ENCODE measurements around the gene PDE9A. TPM values are rescaled to one million over a fixed set of nuclear protein-coding genes. Genes with fewer than 3 reads are reported as not detected.

The PDE9A gene
- total and polyA plus RNA-seq, 2 experiments from 2014 or later: not detected

DNA sequence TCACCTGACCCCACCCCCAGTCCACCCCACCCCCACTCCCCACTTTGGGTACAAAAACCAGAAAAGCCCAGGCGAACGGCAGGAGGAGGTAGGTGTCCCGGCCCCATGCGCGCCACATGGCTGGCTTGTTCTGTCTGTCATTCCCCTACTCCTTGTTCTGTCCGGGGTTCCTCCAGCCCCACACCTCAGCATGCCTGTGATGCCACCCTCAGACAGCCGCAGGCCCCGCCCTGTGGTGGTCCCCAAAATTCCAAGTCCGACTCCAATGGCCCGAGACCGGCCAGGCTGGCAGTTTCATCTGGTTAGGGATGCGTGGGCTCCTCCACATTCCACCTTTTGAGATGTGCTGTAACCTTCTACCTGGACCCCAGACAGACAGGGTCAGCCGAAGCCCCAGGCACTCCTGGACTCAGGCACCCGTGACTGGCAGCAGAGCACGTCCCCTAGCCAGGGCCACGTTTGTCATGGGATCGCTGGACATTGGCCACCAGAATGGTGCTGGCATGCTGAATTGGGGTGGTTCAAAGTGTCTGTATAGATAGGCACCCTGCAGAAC lies 131.6 kb downstream of the PDE9A start:
- no peak for DNase-seq
- Histone ChIP-seq H3K27ac (no peak overlapping the region), H3K4me1 (ENCODE audit: insufficient read depth) (no peaks in the 10 kb centered on the region), H3K4me2 (ENCODE audit: unreplicated experiment) (no peak overlapping the region), H3F3A (ENCODE audit: insufficient read depth) (no peaks in the 10 kb centered on the region), H3K4me3 (no peak overlapping the region), H4K20me1 (ENCODE audit: insufficient read depth) (no peaks in the 10 kb centered on the region), H3K9me3 (ENCODE audit: low read depth) (no peaks in the 10 kb centered on the region), H3K27me3 (replicated peaks; ENCODE audit: insufficient read depth) (peaks cover 47% of the 10 kb centered on the region), H3K79me2 (ENCODE audit: insufficient read depth) (no peaks in the 10 kb centered on the region), H3K36me3 (ENCODE audit: low read depth) (no peaks in the 10 kb centered on the region), H2AFZ (no peak overlapping the region), H3K9ac (no peak overlapping the region), H3K9me2 (ENCODE audit: insufficient read depth) (no peaks in the 10 kb centered on the region)
- TF ChIP-seq EZH2phosphoT487 (IDR thresholded peaks at IDR 0.05; ENCODE audit: insufficient read depth, low read depth) (no peak), EZH2 (IDR thresholded peaks at IDR 0.05; ENCODE audit: insufficient read depth, poor library complexity, severe bottlenecking) (no peak)
- 71 to 76% methylated on average over 16 to 17 of the region's 17 CpGs for WGBS, 2 experiments (ENCODE audit: low coverage in 1 of 2, low lambda C conversion rate in 2 of 2, missing lambda C conversion rate in 2 of 2)
- in situ Hi-C loops (cut with MboI): no loop called here

DNA sequence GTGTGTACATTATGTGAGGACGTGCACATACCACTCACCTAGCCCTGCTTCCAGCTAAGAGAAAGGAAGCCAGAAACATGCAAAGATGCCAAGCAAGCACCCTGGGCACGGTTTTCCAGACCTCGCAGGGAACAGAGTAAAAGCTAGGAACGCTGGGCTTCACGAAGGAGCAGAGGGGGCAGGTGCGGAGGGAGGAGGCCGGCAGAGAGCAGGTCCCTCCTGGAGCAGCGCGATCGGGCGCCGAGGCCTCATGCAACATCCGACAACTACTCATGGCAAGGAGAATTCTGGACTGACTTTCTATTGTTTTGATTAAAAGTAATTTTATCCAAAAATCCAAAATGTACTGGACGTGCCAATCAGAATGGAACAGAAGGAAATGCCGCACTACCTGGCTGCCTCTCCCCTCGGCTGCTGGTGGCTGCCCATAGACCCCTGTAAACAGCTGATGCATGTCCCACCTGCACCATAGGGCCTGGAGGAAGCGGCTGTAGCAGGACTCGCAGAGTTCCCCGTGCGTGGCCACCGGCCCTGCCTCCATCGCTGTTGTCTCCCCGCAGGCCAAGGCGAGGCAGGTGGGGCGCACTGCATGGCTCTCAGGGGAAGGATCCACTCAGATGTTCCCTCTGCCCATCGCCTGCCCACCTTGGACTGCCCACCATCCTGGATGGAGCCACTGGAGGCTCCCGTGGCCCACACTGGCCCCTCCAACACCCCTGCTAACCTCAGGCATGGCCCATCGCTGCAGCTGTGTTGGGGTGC lies 132.4 kb downstream of the PDE9A start:
- no peak overlapping the region for H3K4me2 ChIP-seq (ENCODE audit: unreplicated experiment)
- in situ Hi-C loops (cut with MboI): no loop called here
- TF ChIP-seq EZH2 (IDR thresholded peaks at IDR 0.05; ENCODE audit: insufficient read depth, poor library complexity, severe bottlenecking) (no peak), EZH2phosphoT487 (IDR thresholded peaks at IDR 0.05; ENCODE audit: insufficient read depth, low read depth) (no peak)
- H3K27me3 ChIP-seq (replicated peaks; ENCODE audit: insufficient read depth): peaks cover 39% of the 10 kb centered on the region
- H3K9ac ChIP-seq: no peak overlapping the region
- no peaks in the 10 kb centered on the region for H4K20me1 ChIP-seq (ENCODE audit: insufficient read depth)
- H3K27ac ChIP-seq: no peak overlapping the region
- H3K4me3 ChIP-seq: no peak overlapping the region
- H2AFZ ChIP-seq: no peak overlapping the region
- H3K9me3 ChIP-seq (ENCODE audit: low read depth): no peaks in the 10 kb centered on the region
- H3K4me1 ChIP-seq (ENCODE audit: insufficient read depth): no peaks in the 10 kb centered on the region
- H3F3A ChIP-seq (ENCODE audit: insufficient read depth): no peaks in the 10 kb centered on the region
- no peak for DNase-seq
- no peaks in the 10 kb centered on the region for H3K9me2 ChIP-seq (ENCODE audit: insufficient read depth)
- 69 to 73% methylated on average over 25 to 28 of the region's 28 CpGs for WGBS, 2 experiments (ENCODE audit: low coverage in 1 of 2, low lambda C conversion rate in 2 of 2, missing lambda C conversion rate in 2 of 2)
- no peaks in the 10 kb centered on the region for H3K36me3 ChIP-seq (ENCODE audit: low read depth)
- H3K79me2 ChIP-seq (ENCODE audit: insufficient read depth): no peaks in the 10 kb centered on the region

DNA sequence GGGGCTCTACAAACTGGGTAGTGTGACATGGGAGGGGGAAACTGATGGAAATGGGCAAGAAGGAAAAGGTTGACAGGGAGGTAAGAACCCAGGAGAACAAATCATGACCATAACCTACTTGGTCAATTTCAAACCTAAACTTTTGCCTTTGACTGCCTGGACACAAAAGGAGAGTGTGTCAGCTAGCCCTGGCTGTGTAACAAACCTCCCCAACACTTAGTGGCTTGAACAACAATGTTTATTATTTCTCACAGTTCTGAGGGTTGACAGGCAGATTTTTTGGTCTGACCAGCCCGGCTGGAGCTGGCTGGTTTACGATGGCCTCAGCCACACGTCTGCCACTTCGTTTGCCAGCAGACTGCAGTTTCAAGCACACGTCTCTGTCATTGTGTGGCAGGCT lies 133.5 kb downstream of the PDE9A start:
- no peaks in the 10 kb centered on the region for H4K20me1 ChIP-seq (ENCODE audit: insufficient read depth)
- H3K4me3 ChIP-seq: no peak overlapping the region
- H3K36me3 ChIP-seq (ENCODE audit: low read depth): no peaks in the 10 kb centered on the region
- H3K9ac ChIP-seq: no peak overlapping the region
- H3K79me2 ChIP-seq (ENCODE audit: insufficient read depth): no peaks in the 10 kb centered on the region
- H3K9me2 ChIP-seq (ENCODE audit: insufficient read depth): no peaks in the 10 kb centered on the region
- no peak for TF ChIP-seq EZH2 (IDR thresholded peaks at IDR 0.05; ENCODE audit: insufficient read depth, poor library complexity, severe bottlenecking)
- no peaks in the 10 kb centered on the region for H3K9me3 ChIP-seq (ENCODE audit: low read depth)
- no peak for DNase-seq
- H3K4me2 ChIP-seq (ENCODE audit: unreplicated experiment): no peak overlapping the region
- H3K27ac ChIP-seq: no peak overlapping the region
- H3F3A ChIP-seq (ENCODE audit: insufficient read depth): no peaks in the 10 kb centered on the region
- H3K4me1 ChIP-seq (ENCODE audit: insufficient read depth): no peaks in the 10 kb centered on the region
- in situ Hi-C loops (cut with MboI): no loop called here
- H3K27me3 ChIP-seq (replicated peaks; ENCODE audit: insufficient read depth): peaks cover 30% of the 10 kb centered on the region
- WGBS, 2 experiments (ENCODE audit: low coverage in 1 of 2, low lambda C conversion rate in 2 of 2, missing lambda C conversion rate in 2 of 2): 42 to 43% methylated on average over 5 of the region's 5 CpGs
- H2AFZ ChIP-seq: no peak overlapping the region

DNA sequence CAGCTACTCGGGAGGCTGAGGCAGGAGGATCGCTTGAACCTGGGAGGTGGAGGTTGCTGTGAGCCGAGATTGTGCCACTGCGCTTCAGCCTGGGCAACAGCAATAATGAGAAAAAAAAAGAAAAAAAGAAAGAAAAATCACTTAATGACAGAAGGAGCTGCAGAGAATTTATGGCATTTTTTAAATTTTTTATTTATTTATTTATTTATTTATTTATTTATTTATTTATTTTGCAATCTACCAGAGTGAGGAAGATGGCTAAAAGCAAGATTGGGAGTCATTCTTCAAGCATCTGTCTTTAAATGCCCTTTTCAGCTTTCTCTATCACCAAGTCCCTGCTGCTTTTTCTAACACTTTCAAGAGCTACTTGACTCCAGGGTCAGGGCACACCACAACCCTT lies 134.2 kb downstream of the PDE9A start:
- TF ChIP-seq EZH2phosphoT487 (IDR thresholded peaks at IDR 0.05; ENCODE audit: insufficient read depth, low read depth) (no peak), EZH2 (IDR thresholded peaks at IDR 0.05; ENCODE audit: insufficient read depth, poor library complexity, severe bottlenecking) (no peak)
- H3K4me1 ChIP-seq (ENCODE audit: insufficient read depth): no peaks in the 10 kb centered on the region
- no peaks in the 10 kb centered on the region for H3K79me2 ChIP-seq (ENCODE audit: insufficient read depth)
- in situ Hi-C loops (cut with MboI): no loop called here
- no peak overlapping the region for H3K27ac ChIP-seq
- H3K36me3 ChIP-seq (ENCODE audit: low read depth): no peaks in the 10 kb centered on the region
- peaks cover 28% of the 10 kb centered on the region for H3K27me3 ChIP-seq (replicated peaks; ENCODE audit: insufficient read depth)
- no peak overlapping the region for H3K4me3 ChIP-seq
- H2AFZ ChIP-seq: no peak overlapping the region
- H3K9me2 ChIP-seq (ENCODE audit: insufficient read depth): no peaks in the 10 kb centered on the region
- WGBS, 2 experiments (ENCODE audit: low coverage in 1 of 2, low lambda C conversion rate in 2 of 2, missing lambda C conversion rate in 2 of 2): 74 to 78% methylated on average over 4 of the region's 4 CpGs
- H3K4me2 ChIP-seq (ENCODE audit: unreplicated experiment): no peak overlapping the region
- DNase-seq: no peak
- H3K9me3 ChIP-seq (ENCODE audit: low read depth): no peaks in the 10 kb centered on the region
- H3K9ac ChIP-seq: no peak overlapping the region
- no peaks in the 10 kb centered on the region for H3F3A ChIP-seq (ENCODE audit: insufficient read depth)
- H4K20me1 ChIP-seq (ENCODE audit: insufficient read depth): no peaks in the 10 kb centered on the region
